H1 (cell line): ENCODE data around the gene TMEM200B. TPM values are rescaled to one million over a fixed set of nuclear protein-coding genes. Genes with fewer than 3 reads are reported as not detected.
A peak's percentile ranks its signal among the peaks of the same experiment; 100 is the strongest.

Experiments used
- CTCF ChIA-PET: fragments of 300-600 bp; sonication (Branson Sonifier 250); formaldehyde crosslinking; loops from one replicate; lab custom pipeline; 2021; ENCODE audit not compliant: partially characterized antibody; lab: Charles Lee
- POLR2A ChIA-PET: fragments of 300-600 bp; sonication (Branson Sonifier 250); formaldehyde crosslinking; loops from one replicate; lab custom pipeline; 2021; ENCODE audit warnings: inconsistent platforms; ENCODE audit not compliant: partially characterized antibody; lab: Charles Lee
- DNase-seq, 2 experiments: peaks; one replicate each; pipeline versions ENCODE4 v3.0.0 to v3.0.0-alpha.2; 2010 to 2022; ENCODE audit warnings: low spot score in 2 of 2, low read depth in 1 of 2, mixed read lengths in 1 of 2
- FAIRE-seq: peaks from 2 replicates; lab custom pipeline; 2011; peaks lifted over from hg19 to GRCh38; lab: Jason Lieb, UNC
- H2AFZ ChIP-seq: 2 replicates; pipeline ENCODE4 v1.8.1; 2012; ENCODE audit warnings: low read length, inconsistent platforms
- H2AK5ac ChIP-seq: 2 replicates; pipeline ENCODE4 v1.6.1; 2013; ENCODE audit warnings: low read depth, low read length
- H2BK120ac ChIP-seq: replicated peaks from 2 replicates; pipeline ENCODE3; 2013; ENCODE audit warnings: low read depth, low read length, inconsistent platforms
- H2BK12ac ChIP-seq: 2 replicates; pipeline ENCODE4 v1.6.1; 2013; ENCODE audit warnings: low read depth, low read length
- H2BK15ac ChIP-seq: 2 replicates; pipeline ENCODE4 v1.6.1; 2013; ENCODE audit warnings: low read length
- H2BK20ac ChIP-seq: 2 replicates; pipeline ENCODE4 v1.6.1; 2013; ENCODE audit warnings: low read length
- H2BK5ac ChIP-seq: 2 replicates; pipeline ENCODE4 v1.6.1; 2013; ENCODE audit warnings: low read depth, low read length
- H3K14ac ChIP-seq: 2 replicates; pipeline ENCODE4 v1.6.1; 2013; ENCODE audit warnings: inconsistent platforms; ENCODE audit not compliant: insufficient read length
- H3K18ac ChIP-seq: 2 replicates; pipeline ENCODE4 v1.6.1; 2013; ENCODE audit warnings: low read length; ENCODE audit errors: extremely low read depth
- H3K23ac ChIP-seq: 2 replicates; pipeline ENCODE4 v1.6.1; 2013; ENCODE audit warnings: inconsistent platforms; ENCODE audit not compliant: insufficient read length
- H3K23me2 ChIP-seq: 2 replicates; pipeline ENCODE4 v1.6.1; 2013; ENCODE audit warnings: low read depth, low read length
- H3K27ac ChIP-seq: 2 replicates; pipeline ENCODE4 v1.6.1; 2011; ENCODE audit warnings: low read depth, low read length, inconsistent platforms
- H3K27me3 ChIP-seq, 4 experiments: replicated peaks in 1 of 4; 1 replicate in 1 of 4; 2 replicates in 3 of 4; pipeline versions ENCODE4 v1.6.1 to v1.8.1; 2011 to 2013; ENCODE audit warnings: low read length in 3 of 4, mild to moderate bottlenecking in 3 of 4, inconsistent platforms in 2 of 4, mixed read lengths in 2 of 4, moderate library complexity in 1 of 4; ENCODE audit not compliant: control insufficient read depth in 3 of 4, insufficient read depth in 3 of 4; ENCODE audit errors: extremely low read depth in 1 of 4
- H3K36me3 ChIP-seq, 4 experiments: 2 replicates each; pipeline versions ENCODE4 v1.6.1 to v1.8.1; 2011 to 2013; ENCODE audit warnings: mild to moderate bottlenecking in 4 of 4, low read length in 3 of 4, moderate library complexity in 2 of 4, control low read depth in 1 of 4, inconsistent platforms in 1 of 4; ENCODE audit not compliant: insufficient read depth in 4 of 4, control insufficient read depth in 2 of 4
- H3K4ac ChIP-seq: replicated peaks from 2 replicates; pipeline ENCODE3; 2013; ENCODE audit warnings: low read length, low read depth, mixed read lengths, inconsistent platforms; ENCODE audit not compliant: insufficient read length
- H3K4me1 ChIP-seq, 4 experiments: replicated peaks in 1 of 4; 1 replicate in 1 of 4; 2 replicates in 3 of 4; pipeline versions ENCODE4 v1.6.1 to v1.8.1; 2011 to 2013; ENCODE audit warnings: low read length in 3 of 4, inconsistent platforms in 2 of 4, mixed read lengths in 1 of 4; ENCODE audit not compliant: insufficient read depth in 4 of 4, control insufficient read depth in 3 of 4
- H3K4me2 ChIP-seq, 2 experiments: 2 replicates each; pipeline versions ENCODE4 v1.6.1 to v1.8.1; 2011 to 2013; ENCODE audit warnings: low read depth in 2 of 2, low read length in 2 of 2, control low read depth in 1 of 2, inconsistent platforms in 1 of 2, mild to moderate bottlenecking in 1 of 2; ENCODE audit not compliant: insufficient read depth in 1 of 2
- H3K4me3 ChIP-seq, 4 experiments: fragments of 200-600, 300-600 bp in 1 of 4; sonication (generic), shearing (Covaris generic), sonication (Bioruptor Twin) in 1 of 4; 2 replicates each; pipeline versions ENCODE4 v1.5.1 to v1.8.1; 2011 to 2016; ENCODE audit warnings: low read length in 4 of 4, low read depth in 3 of 4, control low read depth in 2 of 4, inconsistent platforms in 2 of 4, mild to moderate bottlenecking in 2 of 4, mixed read lengths in 1 of 4, moderate library complexity in 1 of 4; ENCODE audit not compliant: insufficient read depth in 2 of 4; ENCODE audit errors: extremely low read depth in 1 of 4
- H3K56ac ChIP-seq: replicated peaks from 2 replicates; pipeline ENCODE3; 2013; ENCODE audit warnings: low read depth, mild to moderate bottlenecking, mixed read lengths, low read length, inconsistent platforms; ENCODE audit not compliant: insufficient read length
- H3K79me1 ChIP-seq: 2 replicates; pipeline ENCODE4 v1.6.1; 2013; ENCODE audit warnings: low read depth, low read length, control low read depth
- H3K79me2 ChIP-seq, 2 experiments: 2 replicates each; pipeline versions ENCODE4 v1.6.1 to v1.8.1; 2012 to 2013; ENCODE audit warnings: low read length in 2 of 2, mild to moderate bottlenecking in 2 of 2, inconsistent platforms in 1 of 2; ENCODE audit not compliant: insufficient read depth in 2 of 2, control insufficient read depth in 1 of 2
- H3K9ac ChIP-seq, 4 experiments: replicated peaks in 1 of 4; 1 replicate in 1 of 4; 2 replicates in 3 of 4; pipeline versions ENCODE4 v1.6.1 to v1.8.1; 2011 to 2013; ENCODE audit warnings: low read depth in 3 of 4, low read length in 3 of 4, control low read depth in 2 of 4, mild to moderate bottlenecking in 2 of 4, moderate library complexity in 2 of 4, inconsistent platforms in 1 of 4; ENCODE audit errors: extremely low read depth in 1 of 4
- H3K9me3 ChIP-seq, 2 experiments: 2 replicates each; pipeline versions ENCODE4 v1.6.1 to v1.8.1; 2012 to 2013; ENCODE audit warnings: mild to moderate bottlenecking in 2 of 2, moderate library complexity in 2 of 2, control low read depth in 1 of 2, inconsistent platforms in 1 of 2, low read depth in 1 of 2, low read length in 1 of 2, mixed read lengths in 1 of 2; ENCODE audit not compliant: insufficient read depth in 2 of 2
- H4K20me1 ChIP-seq, 2 experiments: replicated peaks in 1 of 2; 2 replicates each; pipeline versions ENCODE3 to v1.8.1; 2011 to 2013; ENCODE audit warnings: inconsistent platforms in 2 of 2, low read length in 2 of 2, mild to moderate bottlenecking in 1 of 2; ENCODE audit not compliant: insufficient read depth in 2 of 2, control insufficient read depth in 1 of 2
- H4K5ac ChIP-seq: 2 replicates; pipeline ENCODE4 v1.6.1; 2013; ENCODE audit warnings: low read length, low read depth, mixed read lengths, inconsistent platforms; ENCODE audit not compliant: insufficient read length
- H4K8ac ChIP-seq: 2 replicates; pipeline ENCODE4 v1.8.0; 2013; ENCODE audit warnings: mild to moderate bottlenecking, moderate library complexity, low read length, inconsistent platforms; ENCODE audit not compliant: insufficient read depth; ENCODE audit errors: extremely low read depth
- H4K91ac ChIP-seq: replicated peaks from 2 replicates; pipeline ENCODE3; 2013; ENCODE audit warnings: low read length, mixed read lengths, inconsistent platforms; ENCODE audit not compliant: insufficient read length
- POLR2AphosphoS5 ChIP-seq: IDR thresholded peaks from 2 replicates; pipeline ENCODE4 v1.6.1; 2011; ENCODE audit warnings: low read depth, low read length
- SIN3A ChIP-seq, 2 experiments: IDR thresholded peaks in 1 of 2; conservative IDR thresholded peaks in 1 of 2; 2 replicates each; pipeline ENCODE4 v1.6.1; 2011 to 2012; ENCODE audit warnings: low read length in 2 of 2, improper control_type of control experiment in 1 of 2, low read depth in 1 of 2, mild to moderate bottlenecking in 1 of 2
- WGBS, 2 experiments: shearing (Covaris generic) in 1 of 2; methylation state at CpG; one replicate each; pipeline versions ENCODE4 v1.1.6 to v1.1.7; 2013 to 2015; ENCODE audit warnings: low lambda C conversion rate in 2 of 2, mixed read lengths in 2 of 2, inconsistent platforms in 1 of 2, low coverage in 1 of 2, missing lambda C conversion rate in 1 of 2; ENCODE audit not compliant: insufficient replicate concordance in 2 of 2, insufficient coverage in 1 of 2, insufficient read length in 1 of 2; ENCODE audit errors: extremely low coverage in 1 of 2, missing lambda C conversion rate in 1 of 2; 5-methylcytosine and 5-hydroxymethylcytosine counted together
- polyA plus RNA-seq, 7 experiments: library from polyadenylated mRNA; depleted of rRNA in 3 of 7; stranded (reverse) in 5 of 7; unstranded in 2 of 7; fragments of >200 nt in 5 of 7; fragments of 200-250 nt in 2 of 7; gene quantifications; 1 replicate in 5 of 7; 2 replicates in 1 of 7; 4 replicates in 1 of 7; pipeline versions ENCODE4 v1.2.1 to v1.2.3, GENCODE V29; 2011 to 2013; ENCODE audit warnings: missing spikeins in 2 of 7, mixed read lengths in 2 of 7
- total RNA-seq: library from RNA; stranded (reverse); fragmentation: NEBNext Ultra II Directional; extraction: Animal tissue kit (Norgen Biotek cat#: 25700); gene quantifications from 2 replicates; pipeline ENCODE4 v1.2.1, GENCODE V29; 2021

The TMEM200B gene
- total and polyA plus RNA-seq, 2 of the 8 experiments (the other 6 are each of a cell fraction or from before 2014, with no cell fraction given) = 4.9 to 11.0 TPM

DNA sequence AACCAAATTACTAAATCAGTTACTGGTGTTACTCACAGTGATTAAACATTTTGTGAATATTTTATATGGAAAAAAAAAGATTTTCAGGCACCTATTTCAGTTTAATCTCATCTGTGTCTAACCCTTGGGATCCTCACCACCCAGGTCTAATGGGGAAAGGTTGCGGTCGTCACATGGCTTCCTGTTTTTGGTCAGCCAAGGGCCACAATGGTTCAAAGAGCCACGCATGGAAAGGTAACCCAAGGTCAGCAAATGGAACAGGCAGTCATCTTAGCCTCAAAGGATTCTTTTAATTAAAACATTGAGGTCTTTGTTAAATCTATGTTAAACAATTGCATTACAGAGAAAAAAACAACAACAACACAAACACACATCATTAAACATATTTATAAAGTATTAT is 36.1 kb upstream of the TMEM200B start:
- peaks cover 8 to 71% (median 31%) of the 10 kb centered on the region in 4 experiments for H3K36me3 ChIP-seq
- CTCF ChIA-PET = interaction anchor here (0.9 to 1.3 kb wide), 2 partner anchors 22 to 43 kb away, joined by 3 to 4 read pairs; partner anchors contain the start of gene SRSF4

More for the DNA sequence above, 36.1 kb upstream of the TMEM200B start:
- Histone ChIP-seq H3K79me2 (peaks cover 5 to 59% of the 10 kb centered on the region in 2 experiments; a peak in 3 of 4 replicates), H2BK12ac (no peak overlapping the region), H3K23me2 (no peaks in the 10 kb centered on the region), H4K20me1 (peaks cover 0 to 5% of the 10 kb centered on the region in 2 experiments), H3K9ac (no peak overlapping the region), H2BK5ac (no peak overlapping the region), H3K27me3 (no peaks in the 10 kb centered on the region), H2AFZ (no peak overlapping the region), H2BK15ac (no peak overlapping the region), H3K4me3 (no peak overlapping the region), H4K8ac (no peak overlapping the region), H3K79me1 (peaks cover 4% of the 10 kb centered on the region), H3K4me2 (no peak overlapping the region), H4K91ac (no peak overlapping the region), H3K9me3 (no peaks in the 10 kb centered on the region), H3K4ac (no peak overlapping the region), H2AK5ac (no peak overlapping the region), H3K14ac (no peak overlapping the region), H3K56ac (no peak overlapping the region), H2BK120ac (no peak overlapping the region), H3K27ac (no peak overlapping the region), H4K5ac (no peak overlapping the region), H3K23ac (no peak overlapping the region), H3K18ac (no peak overlapping the region), H2BK20ac (no peak overlapping the region), H3K4me1 (peaks cover 4 to 18% (median 7%) of the 10 kb centered on the region in 4 experiments)
- TF ChIP-seq SIN3A (conservative IDR thresholded peaks at IDR 0.05 in 1 of 2, IDR thresholded peaks at IDR 0.05 in 1 of 2; ENCODE audit: low read depth in 1 of 2, low read length in 2 of 2) (no peak), POLR2AphosphoS5 (no peak)
- POLR2A ChIA-PET = interaction anchor here (2.2 kb wide), 1 partner anchor 21 kb away, joined by 7 read pairs; no protein-coding TSS in a partner anchor
- FAIRE-seq (no peak), DNase-seq (peak in 1 of 2 experiments; percentile 28)
- 94% methylated on average over 3 of the region's 3 CpGs; no CpG with 5 or more reads in 1 of the 2 experiments for WGBS, 2 experiments
